SW480 (cell line): ENCODE data around the gene CFAP100.

Experiments
- DNase-seq: peaks from one replicate; pipeline ENCODE4 v3.0.0-alpha.2; 2016; ENCODE audit warnings: low spot score

CFAP100 gene

GRCh38 chr3:126482503-126483255 is 88.0 kb downstream of the CFAP100 start:
- DNase-seq = no peak

- no peak for DNase-seq
Measured at GRCh38 chr3:126483321-126483761, 88.6 kb downstream of the CFAP100 start.

- no peak for DNase-seq
Measured at GRCh38 chr3:126484148-126484547, 89.4 kb downstream of the CFAP100 start.

GRCh38 chr3:126484662-126485061 is 90.0 kb downstream of the CFAP100 start:
- DNase-seq = no peak

- DNase-seq = no peak
Measured at GRCh38 chr3:126485176-126485897, 90.6 kb downstream of the CFAP100 start.

GRCh38 chr3:126485956-126486355 is 91.2 kb downstream of the CFAP100 start:
- DNase-seq = no peak
